Measurements from ENCODE around the gene NRXN2. TPM values are rescaled to one million over a fixed set of nuclear protein-coding genes. Genes with fewer than 3 reads are reported as not detected.

NRXN2 gene
- total and polyA plus RNA-seq, 2 of the 13 experiments (the other 11 are each of a cell fraction or from before 2014, with no cell fraction given) = not detected

GRCh38 chr11:64608046-64608445 lies 115.0 kb downstream of the NRXN2 start:
- Histone ChIP-seq H3K27ac (ENCODE audit: extremely low read length, insufficient read depth, low read length) (no peak overlapping the region), H3K9ac (ENCODE audit: insufficient read depth, low read depth, low read length) (no peak overlapping the region), H3K36me3 (replicated peaks in 1 of 2; ENCODE audit: control insufficient read depth in 1 of 2, insufficient read depth in 2 of 2, low read length in 2 of 2) (no peaks in the 10 kb centered on the region), H3K79me2 (ENCODE audit: insufficient read depth, low read length) (no peaks in the 10 kb centered on the region), H3K4me2 (ENCODE audit: low read depth, low read length) (no peak overlapping the region), H3K27me3 (ENCODE audit: control insufficient read depth in 1 of 2, insufficient read depth in 2 of 2, low read length in 2 of 2) (peaks cover 8 to 40% of the 10 kb centered on the region in 2 experiments; a peak in 3 of 5 replicates), H3K4me3 (replicated peaks in 1 of 3; ENCODE audit: insufficient read depth in 1 of 3, low read depth in 2 of 3, low read length in 3 of 3) (no peak overlapping the region), H3K9me3 (ENCODE audit: low read length) (no peaks in the 10 kb centered on the region), H2AFZ (ENCODE audit: low read length) (no peak overlapping the region), H3K4me1 (ENCODE audit: insufficient read depth, low read length) (peaks cover 11% of the 10 kb centered on the region; the same call in 1 of the 2 replicates), H4K20me1 (ENCODE audit: insufficient read depth, low read length) (no peaks in the 10 kb centered on the region)
- ChIA-PET POLR2A (no interaction called here), CTCF (ENCODE audit: low intra/inter-chr PET ratio, low total read pairs) (no interaction called here)
- FAIRE-seq = no peak
- WGBS (ENCODE audit: low lambda C conversion rate) = 86% methylated on average over 18 of the region's 18 CpGs
- no peak for DNase-seq (ENCODE audit: low spot score)
- in situ Hi-C loops (cut with HindIII; ENCODE audit: extremely low pct_ligation_motif_present, low pct_unique_long_range_greater_than_20kb) = no loop called here
- no peak for ATAC-seq
- TF ChIP-seq ZNF282 (IDR thresholded peaks at IDR 0.05; ENCODE audit: partially characterized antibody) (no peak), ZNF816 (CRISPR knock-in tag; IDR thresholded peaks at IDR 0.05; ENCODE audit: borderline replicate concordance) (no peak), EEA1 (CRISPR knock-in tag; IDR thresholded peaks at IDR 0.05; ENCODE audit: borderline replicate concordance) (no peak), ZNF180 (CRISPR knock-in tag; IDR thresholded peaks at IDR 0.05; ENCODE audit: borderline replicate concordance, low read depth) (no peak), FOSL1 (CRISPR knock-in tag; IDR thresholded peaks at IDR 0.05; ENCODE audit: borderline replicate concordance) (no peak), ERF (CRISPR knock-in tag; IDR thresholded peaks at IDR 0.05) (no peak), ZNF567 (CRISPR knock-in tag; IDR thresholded peaks at IDR 0.05; ENCODE audit: borderline replicate concordance) (no peak), SIX1 (CRISPR knock-in tag; IDR thresholded peaks at IDR 0.05; ENCODE audit: borderline replicate concordance) (no peak), ZNF354B (CRISPR knock-in tag; IDR thresholded peaks at IDR 0.05) (no peak), DPF2 (CRISPR knock-in tag; IDR thresholded peaks at IDR 0.05; ENCODE audit: borderline replicate concordance, low read depth) (no peak), AFF4 (CRISPR knock-in tag; IDR thresholded peaks at IDR 0.05) (no peak), ZNF670 (CRISPR knock-in tag; IDR thresholded peaks at IDR 0.05; ENCODE audit: borderline replicate concordance) (no peak), RAD21 (CRISPR knock-in tag; IDR thresholded peaks at IDR 0.05) (no peak), ETV6 (CRISPR knock-in tag; conservative IDR thresholded peaks at IDR 0.05) (no peak)
- TF ChIP-seq, protein P1, sequence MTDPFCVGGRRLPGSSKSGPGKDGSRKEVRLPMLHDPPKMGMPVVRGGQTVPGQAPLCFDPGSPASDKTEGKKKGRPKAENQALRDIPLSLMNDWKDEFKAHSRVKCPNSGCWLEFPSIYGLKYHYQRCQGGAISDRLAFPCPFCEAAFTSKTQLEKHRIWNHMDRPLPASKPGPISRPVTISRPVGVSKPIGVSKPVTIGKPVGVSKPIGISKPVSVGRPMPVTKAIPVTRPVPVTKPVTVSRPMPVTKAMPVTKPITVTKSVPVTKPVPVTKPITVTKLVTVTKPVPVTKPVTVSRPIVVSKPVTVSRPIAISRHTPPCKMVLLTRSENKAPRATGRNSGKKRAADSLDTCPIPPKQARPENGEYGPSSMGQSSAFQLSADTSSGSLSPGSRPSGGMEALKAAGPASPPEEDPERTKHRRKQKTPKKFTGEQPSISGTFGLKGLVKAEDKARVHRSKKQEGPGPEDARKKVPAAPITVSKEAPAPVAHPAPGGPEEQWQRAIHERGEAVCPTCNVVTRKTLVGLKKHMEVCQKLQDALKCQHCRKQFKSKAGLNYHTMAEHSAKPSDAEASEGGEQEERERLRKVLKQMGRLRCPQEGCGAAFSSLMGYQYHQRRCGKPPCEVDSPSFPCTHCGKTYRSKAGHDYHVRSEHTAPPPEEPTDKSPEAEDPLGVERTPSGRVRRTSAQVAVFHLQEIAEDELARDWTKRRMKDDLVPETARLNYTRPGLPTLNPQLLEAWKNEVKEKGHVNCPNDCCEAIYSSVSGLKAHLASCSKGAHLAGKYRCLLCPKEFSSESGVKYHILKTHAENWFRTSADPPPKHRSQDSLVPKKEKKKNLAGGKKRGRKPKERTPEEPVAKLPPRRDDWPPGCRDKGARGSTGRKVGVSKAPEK (CRISPR knock-in tag; IDR thresholded peaks at IDR 0.05; ENCODE audit: borderline replicate concordance) = no peak
- TF ChIP-seq, protein P2, sequence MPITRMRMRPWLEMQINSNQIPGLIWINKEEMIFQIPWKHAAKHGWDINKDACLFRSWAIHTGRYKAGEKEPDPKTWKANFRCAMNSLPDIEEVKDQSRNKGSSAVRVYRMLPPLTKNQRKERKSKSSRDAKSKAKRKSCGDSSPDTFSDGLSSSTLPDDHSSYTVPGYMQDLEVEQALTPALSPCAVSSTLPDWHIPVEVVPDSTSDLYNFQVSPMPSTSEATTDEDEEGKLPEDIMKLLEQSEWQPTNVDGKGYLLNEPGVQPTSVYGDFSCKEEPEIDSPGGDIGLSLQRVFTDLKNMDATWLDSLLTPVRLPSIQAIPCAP (CRISPR knock-in tag; IDR thresholded peaks at IDR 0.05; ENCODE audit: low read depth) = no peak
- TF ChIP-seq, protein P3, sequence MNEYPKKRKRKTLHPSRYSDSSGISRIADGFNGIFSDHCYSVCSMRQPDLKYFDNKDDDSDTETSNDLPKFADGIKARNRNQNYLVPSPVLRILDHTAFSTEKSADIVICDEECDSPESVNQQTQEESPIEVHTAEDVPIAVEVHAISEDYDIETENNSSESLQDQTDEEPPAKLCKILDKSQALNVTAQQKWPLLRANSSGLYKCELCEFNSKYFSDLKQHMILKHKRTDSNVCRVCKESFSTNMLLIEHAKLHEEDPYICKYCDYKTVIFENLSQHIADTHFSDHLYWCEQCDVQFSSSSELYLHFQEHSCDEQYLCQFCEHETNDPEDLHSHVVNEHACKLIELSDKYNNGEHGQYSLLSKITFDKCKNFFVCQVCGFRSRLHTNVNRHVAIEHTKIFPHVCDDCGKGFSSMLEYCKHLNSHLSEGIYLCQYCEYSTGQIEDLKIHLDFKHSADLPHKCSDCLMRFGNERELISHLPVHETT (CRISPR knock-in tag; conservative IDR thresholded peaks at IDR 0.05) = no peak
- intact Hi-C loops (cut with micrococcal nuclease; ENCODE audit: unreplicated experiment) = no loop called here
- BruUV-seq (replicated peaks) = no TSS peak
